Measurements from ENCODE around the gene SMG1. TPM values are rescaled to one million over a fixed set of nuclear protein-coding genes. Genes with fewer than 3 reads are reported as not detected.

The SMG1 gene
- total and polyA plus RNA-seq, 2 of the 13 experiments (the other 11 are each of a cell fraction or from before 2014, with no cell fraction given), result 48.7 to 53.7 TPM

DNA sequence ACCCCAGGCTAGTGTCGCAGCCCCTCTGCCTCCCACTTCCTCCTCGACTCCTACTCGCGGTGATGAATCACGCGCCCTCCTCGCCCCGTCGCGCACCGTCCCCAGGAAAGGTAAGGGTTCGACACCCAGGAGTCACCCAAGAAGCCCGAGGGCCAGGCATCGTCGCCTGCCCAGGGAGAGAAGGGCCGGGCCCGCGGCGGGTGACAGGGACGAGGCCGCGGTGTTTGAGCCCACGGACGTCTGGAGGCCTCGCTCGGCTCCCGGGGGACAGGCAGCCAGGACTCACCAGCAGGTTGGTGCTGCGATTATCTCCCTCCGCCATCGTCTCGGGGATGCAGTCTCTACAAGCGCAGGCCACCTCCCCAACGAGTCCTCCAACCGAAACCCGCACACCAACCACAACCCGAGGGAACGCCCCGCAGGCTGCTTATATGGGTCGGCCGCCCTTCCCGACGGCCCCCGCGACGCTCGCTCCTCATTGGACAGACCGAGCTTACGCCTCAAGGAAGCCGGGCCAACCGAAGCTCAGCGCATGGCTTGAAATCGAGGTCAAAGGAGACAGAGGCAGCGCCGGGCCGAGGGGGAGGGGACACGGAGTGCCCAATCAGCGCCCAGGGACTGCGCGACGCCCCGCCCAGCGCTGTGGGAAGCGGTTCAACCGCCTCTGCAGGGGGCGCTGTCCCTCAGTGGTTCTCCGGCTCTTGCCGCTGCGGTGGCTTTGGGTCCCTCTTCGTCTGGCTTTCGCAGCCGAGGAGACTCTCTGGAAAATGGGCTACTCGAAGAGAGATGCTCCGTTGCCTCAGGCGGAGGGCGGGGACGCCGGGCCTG, 124.8 kb downstream of the SMG1 start, which contains the start of gene ARL6IP1 (continued):
- TF ChIP-seq SIN3A (IDR thresholded peaks at IDR 0.05; ENCODE audit: borderline replicate concordance, low read depth, low read length), result peak; percentile 99
- TF ChIP-seq, protein P1, sequence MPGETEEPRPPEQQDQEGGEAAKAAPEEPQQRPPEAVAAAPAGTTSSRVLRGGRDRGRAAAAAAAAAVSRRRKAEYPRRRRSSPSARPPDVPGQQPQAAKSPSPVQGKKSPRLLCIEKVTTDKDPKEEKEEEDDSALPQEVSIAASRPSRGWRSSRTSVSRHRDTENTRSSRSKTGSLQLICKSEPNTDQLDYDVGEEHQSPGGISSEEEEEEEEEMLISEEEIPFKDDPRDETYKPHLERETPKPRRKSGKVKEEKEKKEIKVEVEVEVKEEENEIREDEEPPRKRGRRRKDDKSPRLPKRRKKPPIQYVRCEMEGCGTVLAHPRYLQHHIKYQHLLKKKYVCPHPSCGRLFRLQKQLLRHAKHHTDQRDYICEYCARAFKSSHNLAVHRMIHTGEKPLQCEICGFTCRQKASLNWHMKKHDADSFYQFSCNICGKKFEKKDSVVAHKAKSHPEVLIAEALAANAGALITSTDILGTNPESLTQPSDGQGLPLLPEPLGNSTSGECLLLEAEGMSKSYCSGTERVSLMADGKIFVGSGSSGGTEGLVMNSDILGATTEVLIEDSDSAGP (CRISPR knock-in tag; IDR thresholded peaks at IDR 0.05; ENCODE audit: borderline replicate concordance), result peak; percentile 98
- TF ChIP-seq, protein P2, sequence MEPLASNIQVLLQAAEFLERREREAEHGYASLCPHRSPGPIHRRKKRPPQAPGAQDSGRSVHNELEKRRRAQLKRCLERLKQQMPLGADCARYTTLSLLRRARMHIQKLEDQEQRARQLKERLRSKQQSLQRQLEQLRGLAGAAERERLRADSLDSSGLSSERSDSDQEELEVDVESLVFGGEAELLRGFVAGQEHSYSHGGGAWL (CRISPR knock-in tag; IDR thresholded peaks at IDR 0.05), result peak; percentile 95
- TF ChIP-seq NR2C2 (CRISPR knock-in tag; IDR thresholded peaks at IDR 0.05; ENCODE audit: borderline replicate concordance), result peak; percentile 99
- peak; percentile 87 for TF ChIP-seq GZF1 (CRISPR knock-in tag; IDR thresholded peaks at IDR 0.05)
- TF ChIP-seq, protein P3, sequence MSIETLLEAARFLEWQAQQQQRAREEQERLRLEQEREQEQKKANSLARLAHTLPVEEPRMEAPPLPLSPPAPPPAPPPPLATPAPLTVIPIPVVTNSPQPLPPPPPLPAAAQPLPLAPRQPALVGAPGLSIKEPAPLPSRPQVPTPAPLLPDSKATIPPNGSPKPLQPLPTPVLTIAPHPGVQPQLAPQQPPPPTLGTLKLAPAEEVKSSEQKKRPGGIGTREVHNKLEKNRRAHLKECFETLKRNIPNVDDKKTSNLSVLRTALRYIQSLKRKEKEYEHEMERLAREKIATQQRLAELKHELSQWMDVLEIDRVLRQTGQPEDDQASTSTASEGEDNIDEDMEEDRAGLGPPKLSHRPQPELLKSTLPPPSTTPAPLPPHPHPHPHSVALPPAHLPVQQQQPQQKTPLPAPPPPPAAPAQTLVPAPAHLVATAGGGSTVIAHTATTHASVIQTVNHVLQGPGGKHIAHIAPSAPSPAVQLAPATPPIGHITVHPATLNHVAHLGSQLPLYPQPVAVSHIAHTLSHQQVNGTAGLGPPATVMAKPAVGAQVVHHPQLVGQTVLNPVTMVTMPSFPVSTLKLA (IDR thresholded peaks at IDR 0.05), result peak; percentile 91
- no peak for TF ChIP-seq NFE2L2 (IDR thresholded peaks at IDR 0.05; ENCODE audit: low read length)
- TF ChIP-seq, protein P4, sequence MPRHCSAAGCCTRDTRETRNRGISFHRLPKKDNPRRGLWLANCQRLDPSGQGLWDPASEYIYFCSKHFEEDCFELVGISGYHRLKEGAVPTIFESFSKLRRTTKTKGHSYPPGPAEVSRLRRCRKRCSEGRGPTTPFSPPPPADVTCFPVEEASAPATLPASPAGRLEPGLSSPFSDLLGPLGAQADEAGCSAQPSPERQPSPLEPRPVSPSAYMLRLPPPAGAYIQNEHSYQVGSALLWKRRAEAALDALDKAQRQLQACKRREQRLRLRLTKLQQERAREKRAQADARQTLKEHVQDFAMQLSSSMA (CRISPR knock-in tag; IDR thresholded peaks at IDR 0.05), result peak; percentile 71
- TF ChIP-seq FOXA3 (CRISPR knock-in tag; IDR thresholded peaks at IDR 0.05), result peak; percentile 80
- TF ChIP-seq RBAK (CRISPR knock-in tag; IDR thresholded peaks at IDR 0.05), result no peak
- TF ChIP-seq, protein P5, sequence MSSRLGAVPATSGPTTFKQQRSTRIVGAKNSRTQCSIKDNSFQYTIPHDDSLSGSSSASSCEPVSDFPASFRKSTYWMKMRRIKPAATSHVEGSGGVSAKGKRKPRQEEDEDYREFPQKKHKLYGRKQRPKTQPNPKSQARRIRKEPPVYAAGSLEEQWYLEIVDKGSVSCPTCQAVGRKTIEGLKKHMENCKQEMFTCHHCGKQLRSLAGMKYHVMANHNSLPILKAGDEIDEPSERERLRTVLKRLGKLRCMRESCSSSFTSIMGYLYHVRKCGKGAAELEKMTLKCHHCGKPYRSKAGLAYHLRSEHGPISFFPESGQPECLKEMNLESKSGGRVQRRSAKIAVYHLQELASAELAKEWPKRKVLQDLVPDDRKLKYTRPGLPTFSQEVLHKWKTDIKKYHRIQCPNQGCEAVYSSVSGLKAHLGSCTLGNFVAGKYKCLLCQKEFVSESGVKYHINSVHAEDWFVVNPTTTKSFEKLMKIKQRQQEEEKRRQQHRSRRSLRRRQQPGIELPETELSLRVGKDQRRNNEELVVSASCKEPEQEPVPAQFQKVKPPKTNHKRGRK (CRISPR knock-in tag; IDR thresholded peaks at IDR 0.05), result peak; percentile 96
- TF ChIP-seq GABPA (IDR thresholded peaks at IDR 0.05; ENCODE audit: low read depth, low read length), result no peak
- TF ChIP-seq GABPA (CRISPR knock-in tag; IDR thresholded peaks at IDR 0.05; ENCODE audit: low read depth), result peak; percentile 74
- peak; percentile 92; the same call in 1 of the 2 replicates for TF ChIP-seq ZBTB8A (CRISPR knock-in tag; IDR thresholded peaks at IDR 0.05; ENCODE audit: borderline replicate concordance, low read depth)
- TF ChIP-seq ZNF484 (CRISPR knock-in tag; IDR thresholded peaks at IDR 0.05; ENCODE audit: borderline replicate concordance, low read depth), result peak; percentile 86; the same call in 1 of the 2 replicates
- peak; percentile 58 for TF ChIP-seq ZNF713 (CRISPR knock-in tag; IDR thresholded peaks at IDR 0.05)
- TF ChIP-seq, protein P6, sequence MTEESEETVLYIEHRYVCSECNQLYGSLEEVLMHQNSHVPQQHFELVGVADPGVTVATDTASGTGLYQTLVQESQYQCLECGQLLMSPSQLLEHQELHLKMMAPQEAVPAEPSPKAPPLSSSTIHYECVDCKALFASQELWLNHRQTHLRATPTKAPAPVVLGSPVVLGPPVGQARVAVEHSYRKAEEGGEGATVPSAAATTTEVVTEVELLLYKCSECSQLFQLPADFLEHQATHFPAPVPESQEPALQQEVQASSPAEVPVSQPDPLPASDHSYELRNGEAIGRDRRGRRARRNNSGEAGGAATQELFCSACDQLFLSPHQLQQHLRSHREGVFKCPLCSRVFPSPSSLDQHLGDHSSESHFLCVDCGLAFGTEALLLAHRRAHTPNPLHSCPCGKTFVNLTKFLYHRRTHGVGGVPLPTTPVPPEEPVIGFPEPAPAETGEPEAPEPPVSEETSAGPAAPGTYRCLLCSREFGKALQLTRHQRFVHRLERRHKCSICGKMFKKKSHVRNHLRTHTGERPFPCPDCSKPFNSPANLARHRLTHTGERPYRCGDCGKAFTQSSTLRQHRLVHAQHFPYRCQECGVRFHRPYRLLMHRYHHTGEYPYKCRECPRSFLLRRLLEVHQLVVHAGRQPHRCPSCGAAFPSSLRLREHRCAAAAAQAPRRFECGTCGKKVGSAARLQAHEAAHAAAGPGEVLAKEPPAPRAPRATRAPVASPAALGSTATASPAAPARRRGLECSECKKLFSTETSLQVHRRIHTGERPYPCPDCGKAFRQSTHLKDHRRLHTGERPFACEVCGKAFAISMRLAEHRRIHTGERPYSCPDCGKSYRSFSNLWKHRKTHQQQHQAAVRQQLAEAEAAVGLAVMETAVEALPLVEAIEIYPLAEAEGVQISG (CRISPR knock-in tag; IDR thresholded peaks at IDR 0.05), result peak; percentile 99
- TF ChIP-seq AGO2 (optimal IDR thresholded peaks at IDR 0.05; ENCODE audit: low read depth, low read length), result peak; percentile 97
- TF ChIP-seq TSC22D2 (CRISPR knock-in tag; IDR thresholded peaks at IDR 0.05; ENCODE audit: borderline replicate concordance), result peak; percentile 93
- TF ChIP-seq ZNF124 (CRISPR knock-in tag; IDR thresholded peaks at IDR 0.05), result peak; percentile 98
